Measurements from ENCODE around the gene MMP1.

DNA sequence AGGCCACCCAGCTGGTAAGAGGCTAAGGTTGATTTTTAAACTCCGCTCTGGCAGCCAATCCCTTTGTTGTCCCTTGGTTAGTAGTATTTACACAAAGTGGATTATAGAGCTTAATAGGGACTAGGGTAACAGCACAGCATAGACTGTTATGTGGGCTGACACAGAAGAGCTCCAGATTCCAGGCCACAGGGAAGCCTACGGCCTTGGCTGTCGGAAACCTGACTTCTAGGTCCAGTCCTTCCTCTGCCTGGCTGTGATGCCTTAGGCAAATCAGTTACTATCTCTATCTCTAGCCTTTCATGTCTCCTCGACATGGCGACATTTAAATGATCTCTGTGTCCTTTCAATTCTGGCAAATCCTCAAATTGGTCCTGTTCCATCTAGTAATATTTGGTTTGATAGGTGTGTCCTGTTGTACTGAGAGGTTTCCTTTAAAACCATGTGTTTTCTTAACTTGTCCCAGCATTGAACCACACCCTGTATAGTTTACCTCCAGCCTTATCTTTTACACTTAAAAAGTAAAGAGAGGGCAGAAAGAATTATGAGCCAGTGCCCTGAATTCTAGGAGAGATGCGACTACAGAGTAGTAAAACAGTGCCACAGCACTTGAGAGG lies 4.2 kb downstream of the MMP1 start:
- no peak for TF ChIP-seq JUND (IDR thresholded peaks at IDR 0.05)
- TF ChIP-seq, protein P1, sequence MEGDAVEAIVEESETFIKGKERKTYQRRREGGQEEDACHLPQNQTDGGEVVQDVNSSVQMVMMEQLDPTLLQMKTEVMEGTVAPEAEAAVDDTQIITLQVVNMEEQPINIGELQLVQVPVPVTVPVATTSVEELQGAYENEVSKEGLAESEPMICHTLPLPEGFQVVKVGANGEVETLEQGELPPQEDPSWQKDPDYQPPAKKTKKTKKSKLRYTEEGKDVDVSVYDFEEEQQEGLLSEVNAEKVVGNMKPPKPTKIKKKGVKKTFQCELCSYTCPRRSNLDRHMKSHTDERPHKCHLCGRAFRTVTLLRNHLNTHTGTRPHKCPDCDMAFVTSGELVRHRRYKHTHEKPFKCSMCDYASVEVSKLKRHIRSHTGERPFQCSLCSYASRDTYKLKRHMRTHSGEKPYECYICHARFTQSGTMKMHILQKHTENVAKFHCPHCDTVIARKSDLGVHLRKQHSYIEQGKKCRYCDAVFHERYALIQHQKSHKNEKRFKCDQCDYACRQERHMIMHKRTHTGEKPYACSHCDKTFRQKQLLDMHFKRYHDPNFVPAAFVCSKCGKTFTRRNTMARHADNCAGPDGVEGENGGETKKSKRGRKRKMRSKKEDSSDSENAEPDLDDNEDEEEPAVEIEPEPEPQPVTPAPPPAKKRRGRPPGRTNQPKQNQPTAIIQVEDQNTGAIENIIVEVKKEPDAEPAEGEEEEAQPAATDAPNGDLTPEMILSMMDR (IDR thresholded peaks at IDR 0.05) = no peak
- no peak for TF ChIP-seq SMC3 (IDR thresholded peaks at IDR 0.05; ENCODE audit: low read depth, low read length)
- TF ChIP-seq POLR2AphosphoS5 (IDR thresholded peaks at IDR 0.05; ENCODE audit: low read depth, low read length) = no peak
- TF ChIP-seq CHD2 (IDR thresholded peaks at IDR 0.05; ENCODE audit: low read length, partially characterized antibody) = no peak
- TF ChIP-seq RFX5 (IDR thresholded peaks at IDR 0.05; ENCODE audit: low read length) = no peak
- no peak for TF ChIP-seq GABPA (IDR thresholded peaks at IDR 0.05; ENCODE audit: low read depth)
- no peak for TF ChIP-seq NFIC (IDR thresholded peaks at IDR 0.05; ENCODE audit: borderline replicate concordance)
